GM23338 (cell line): ENCODE data around the gene CCDC177. TPM values are rescaled to one million over a fixed set of nuclear protein-coding genes. Genes with fewer than 3 reads are reported as not detected.

ENCODE experiments used
- ATAC-seq: fragments of 200-7000 bp; cut with Tn5 transposase; 3 replicates; pipeline ENCODE4 v1.9.1; 2020
- DNase-seq: peaks from one replicate; pipeline ENCODE4 v3.0.0-alpha.2; 2015; ENCODE audit warnings: low spot score
- H2AFZ ChIP-seq: fragments of 200-600 bp; sonication (generic); 2 replicates; pipeline ENCODE4 v1.8.0; 2016; ENCODE audit warnings: antibody characterized with exemption, mild to moderate bottlenecking, moderate library complexity
- H3F3A ChIP-seq: fragments of 200-600 bp; sonication (generic); replicated peaks from 2 replicates; pipeline ENCODE4 v1.8.0; 2017; ENCODE audit warnings: antibody characterized with exemption, mixed run types, low read depth
- H3K27ac ChIP-seq: fragments of 200-600 bp; sonication (generic); 2 replicates; pipeline ENCODE4 v1.6.1; 2016; ENCODE audit warnings: low read depth
- H3K27me3 ChIP-seq: fragments of 200-600 bp; sonication (generic); 2 replicates; pipeline ENCODE4 v1.8.0; 2016; ENCODE audit warnings: mild to moderate bottlenecking, mixed run types, moderate library complexity; ENCODE audit not compliant: insufficient read depth
- H3K36me3 ChIP-seq: fragments of 200-600 bp; sonication (generic); 2 replicates; pipeline ENCODE4 v1.8.0; 2016; ENCODE audit warnings: mild to moderate bottlenecking; ENCODE audit not compliant: insufficient read depth
- H3K4me1 ChIP-seq: fragments of 200-600 bp; sonication (generic); 2 replicates; pipeline ENCODE4 v1.8.0; 2016; ENCODE audit warnings: mild to moderate bottlenecking, moderate library complexity; ENCODE audit not compliant: insufficient read depth
- H3K4me2 ChIP-seq: fragments of 200-600 bp; sonication (generic); 2 replicates; pipeline ENCODE4 v1.7.1; 2017; ENCODE audit warnings: mixed run types
- H3K4me3 ChIP-seq: fragments of 200-600 bp; sonication (generic); 2 replicates; pipeline ENCODE4 v1.6.1; 2016; ENCODE audit warnings: mixed run types
- H3K79me2 ChIP-seq: fragments of 200-600 bp; sonication (generic); replicated peaks from 2 replicates; pipeline ENCODE4 v1.8.0; 2017; ENCODE audit warnings: mild to moderate bottlenecking; ENCODE audit not compliant: insufficient read depth
- H3K9me2 ChIP-seq: fragments of 200-600 bp; sonication (generic); 2 replicates; pipeline ENCODE4 v1.8.0; 2017; ENCODE audit not compliant: insufficient read depth
- H4K20me1 ChIP-seq: fragments of 200-600 bp; sonication (generic); replicated peaks from 2 replicates; pipeline ENCODE4 v1.8.0; 2017; ENCODE audit warnings: mild to moderate bottlenecking; ENCODE audit not compliant: insufficient read depth
- H3K27ac Mint-ChIP-seq: 2 replicates; pipeline ENCODE4 v1.8.0; 2020; ENCODE audit warnings: inconsistent platforms, mild to moderate bottlenecking, moderate library complexity, mixed read lengths
- H3K27me3 Mint-ChIP-seq: 3 replicates; pipeline ENCODE4 v1.8.0; 2022; ENCODE audit warnings: low read depth, mild to moderate bottlenecking, moderate library complexity, mixed read lengths, inconsistent platforms; ENCODE audit not compliant: insufficient read depth, poor library complexity
- H3K36me3 Mint-ChIP-seq: 3 replicates; pipeline ENCODE4 v1.8.0; 2021; ENCODE audit warnings: low read depth, mild to moderate bottlenecking, inconsistent platforms, moderate library complexity, mixed read lengths
- H3K4me1 Mint-ChIP-seq: 3 replicates; pipeline ENCODE4 v1.8.0; 2020; ENCODE audit warnings: mild to moderate bottlenecking, inconsistent platforms, mixed read lengths
- H3K4me3 Mint-ChIP-seq: 3 replicates; pipeline ENCODE4 v1.8.0; 2021; ENCODE audit warnings: moderate library complexity, mild to moderate bottlenecking, inconsistent platforms, mixed read lengths
- H3K9me3 Mint-ChIP-seq: 3 replicates; pipeline ENCODE4 v1.8.0; 2020; ENCODE audit warnings: moderate library complexity, mild to moderate bottlenecking, inconsistent platforms, mixed read lengths
- CREB1 ChIP-seq: fragments of 250-450 bp; sonication (Bioruptor Pico); IDR thresholded peaks from 2 replicates; pipeline ENCODE4 v1.5.0; 2020; ENCODE audit warnings: low read depth, mild to moderate bottlenecking, moderate library complexity
- CTCF ChIP-seq, 2 experiments: fragments of 200-600 bp in 1 of 2; sonication (generic) in 1 of 2; conservative IDR thresholded peaks; 2 replicates each; pipeline versions ENCODE4 v1.5.1 to v1.6.1; 2016 to 2017; ENCODE audit warnings: antibody characterized with exemption in 2 of 2, low read depth in 2 of 2, mild to moderate bottlenecking in 2 of 2, moderate library complexity in 1 of 2
- EZH2phosphoT487 ChIP-seq: fragments of 200-600 bp; sonication (generic); IDR thresholded peaks from one replicate; pipeline ENCODE4 v1.8.1; 2018; ENCODE audit warnings: antibody characterized with exemption; ENCODE audit not compliant: unreplicated experiment
- NANOG ChIP-seq: IDR thresholded peaks from 2 replicates; pipeline ENCODE4 v1.6.1; 2016; ENCODE audit warnings: antibody characterized with exemption, borderline replicate concordance
- POLR2AphosphoS5 ChIP-seq: IDR thresholded peaks from 2 replicates; pipeline ENCODE4 v1.6.1; 2016; ENCODE audit warnings: antibody characterized with exemption, low read depth
- REST ChIP-seq: IDR thresholded peaks from one replicate; pipeline ENCODE4 v1.6.1; 2018; ENCODE audit warnings: antibody characterized with exemption; ENCODE audit not compliant: unreplicated experiment
- STAT1 ChIP-seq: IDR thresholded peaks from one replicate; pipeline ENCODE4 v1.6.1; 2016; ENCODE audit warnings: antibody characterized with exemption; ENCODE audit not compliant: unreplicated experiment
- ZNF331 ChIP-seq: fragments of 250-450 bp; sonication (Bioruptor Pico); IDR thresholded peaks from 2 replicates; pipeline ENCODE4 v1.5.0; 2020; ENCODE audit warnings: low read depth, mild to moderate bottlenecking, moderate library complexity
- polyA plus RNA-seq: library from polyadenylated mRNA; unstranded; fragments of >200 nt; fragmentation: Nextera tagmentation; extraction: Ambion mirVana; gene quantifications from 2 replicates; pipeline ENCODE4 v1.2.1, GENCODE V29; 2016
- total RNA-seq: library from RNA; depleted of rRNA; stranded (reverse); fragments of >200 nt; shearing (Covaris generic); gene quantifications from 2 replicates; pipeline ENCODE4 v1.2.3, GENCODE V29; 2014

The CCDC177 gene
- total and polyA plus RNA-seq, 2 experiments from 2014 or later = 0.18 to 1.7 TPM

GRCh38 chr14:69611172-69612013, 36.7 kb upstream of the CCDC177 start, which contains the start of gene SUSD6:
TSS of gene SUSD6 (plus strand) at chr14:69611596. CDS start at chr14:69658593, 46,997 bp downstream.
- H3F3A ChIP-seq = no peaks in the 10 kb centered on the region; the same call in 1 of the 2 replicates
- H2AFZ ChIP-seq = peak within 1 kb of the TSS; percentile 100
- Mint-ChIP-seq H3K27me3 (peaks cover 12% of the 10 kb centered on the region), H3K27ac (peak within 1 kb of the TSS; percentile 97), H3K4me1 (peaks cover 46% of the 10 kb centered on the region), H3K4me3 (peak within 1 kb of the TSS; percentile 90), H3K36me3 (no peaks in the 10 kb centered on the region; the same call in 2 of the 3 replicates), H3K9me3 (no peaks in the 10 kb centered on the region)
- H3K4me1 ChIP-seq = peaks cover 16% of the 10 kb centered on the region
- H3K27me3 ChIP-seq = peaks cover 19% of the 10 kb centered on the region
- H3K4me3 ChIP-seq = peak within 1 kb of the TSS; percentile 86
- H3K27ac ChIP-seq = peak within 1 kb of the TSS; percentile 86
- DNase-seq (peak; percentile 87), ATAC-seq (peak; percentile 71)
- H3K36me3 ChIP-seq = no peaks in the 10 kb centered on the region
- H4K20me1 ChIP-seq = no peaks in the 10 kb centered on the region
- H3K79me2 ChIP-seq = no peaks in the 10 kb centered on the region
- H3K4me2 ChIP-seq = peak within 1 kb of the TSS; percentile 97
- H3K9me2 ChIP-seq = no peaks in the 10 kb centered on the region
- no peak for TF ChIP-seq ZNF331 (CRISPR knock-in tag)
- TF ChIP-seq CREB1 (CRISPR knock-in tag) = peak; percentile 50
- peak; percentile 59 for TF ChIP-seq POLR2AphosphoS5

- peak overlapping the region; percentile 71 for H3K4me3 ChIP-seq
- Mint-ChIP-seq H3K4me1 (peaks cover 42% of the 10 kb centered on the region), H3K9me3 (no peaks in the 10 kb centered on the region), H3K36me3 (no peaks in the 10 kb centered on the region; the same call in 2 of the 3 replicates), H3K4me3 (peak overlapping the region; percentile 90), H3K27ac (peak overlapping the region; percentile 97), H3K27me3 (peaks cover 12% of the 10 kb centered on the region)
- H3F3A ChIP-seq = no peaks in the 10 kb centered on the region; the same call in 1 of the 2 replicates
- ATAC-seq (peak; percentile 15), DNase-seq (peak; percentile 44)
- peak overlapping the region; percentile 97 for H2AFZ ChIP-seq
- peak overlapping the region; percentile 90 for H3K4me2 ChIP-seq
- H3K79me2 ChIP-seq = no peaks in the 10 kb centered on the region
- peaks cover 16% of the 10 kb centered on the region for H3K4me1 ChIP-seq
- no peaks in the 10 kb centered on the region for H3K9me2 ChIP-seq
- H3K36me3 ChIP-seq = no peaks in the 10 kb centered on the region
- no peaks in the 10 kb centered on the region for H4K20me1 ChIP-seq
- peaks cover 19% of the 10 kb centered on the region for H3K27me3 ChIP-seq
- peak overlapping the region; percentile 86 for H3K27ac ChIP-seq
- no peak for TF ChIP-seq EZH2phosphoT487
- no peak for TF ChIP-seq POLR2AphosphoS5
- TF ChIP-seq NANOG = no peak
- no peak for TF ChIP-seq REST
- TF ChIP-seq STAT1 = no peak
- TF ChIP-seq CTCF (conservative IDR thresholded peaks at IDR 0.05; ENCODE audit: low read depth in 2 of 2) = no peak
- no peak for TF ChIP-seq CREB1 (CRISPR knock-in tag)
Observed at GRCh38 chr14:69610874-69611171, 36.2 kb upstream of the CCDC177 start.
